GM19351 (cell line): ENCODE data around the gene HOXD11.

Experiments
- ATAC-seq: cut with Tn5 transposase; IDR thresholded peaks from one replicate; pipeline ENCODE4 v1.9.1; 2021; ENCODE audit warnings: mild to moderate bottlenecking, moderate library complexity; ENCODE audit not compliant: unreplicated experiment

Gene HOXD11

DNA sequence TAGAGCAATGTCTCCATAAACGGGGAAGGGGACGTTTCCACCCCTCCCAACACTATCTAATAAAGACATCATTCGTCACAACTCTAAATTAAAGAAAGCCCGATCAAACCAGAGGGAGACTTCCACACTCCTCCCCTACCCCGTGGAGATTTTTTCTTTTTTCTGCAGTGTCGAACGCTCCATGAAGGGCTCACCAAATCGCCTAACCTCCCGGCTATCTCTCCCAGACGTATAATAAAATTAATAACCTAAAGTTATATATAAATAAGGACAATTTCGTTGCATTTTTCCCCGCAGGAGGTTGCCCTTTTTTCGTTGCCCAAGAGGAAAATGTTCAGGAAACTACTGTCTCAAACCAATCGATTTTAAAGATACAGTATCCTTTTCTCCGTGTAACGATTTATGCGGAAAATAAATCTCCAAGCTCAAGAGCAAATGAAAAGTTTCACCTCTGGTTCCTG, 25.7 kb upstream of the HOXD11 start:
- no peak for ATAC-seq

DNA sequence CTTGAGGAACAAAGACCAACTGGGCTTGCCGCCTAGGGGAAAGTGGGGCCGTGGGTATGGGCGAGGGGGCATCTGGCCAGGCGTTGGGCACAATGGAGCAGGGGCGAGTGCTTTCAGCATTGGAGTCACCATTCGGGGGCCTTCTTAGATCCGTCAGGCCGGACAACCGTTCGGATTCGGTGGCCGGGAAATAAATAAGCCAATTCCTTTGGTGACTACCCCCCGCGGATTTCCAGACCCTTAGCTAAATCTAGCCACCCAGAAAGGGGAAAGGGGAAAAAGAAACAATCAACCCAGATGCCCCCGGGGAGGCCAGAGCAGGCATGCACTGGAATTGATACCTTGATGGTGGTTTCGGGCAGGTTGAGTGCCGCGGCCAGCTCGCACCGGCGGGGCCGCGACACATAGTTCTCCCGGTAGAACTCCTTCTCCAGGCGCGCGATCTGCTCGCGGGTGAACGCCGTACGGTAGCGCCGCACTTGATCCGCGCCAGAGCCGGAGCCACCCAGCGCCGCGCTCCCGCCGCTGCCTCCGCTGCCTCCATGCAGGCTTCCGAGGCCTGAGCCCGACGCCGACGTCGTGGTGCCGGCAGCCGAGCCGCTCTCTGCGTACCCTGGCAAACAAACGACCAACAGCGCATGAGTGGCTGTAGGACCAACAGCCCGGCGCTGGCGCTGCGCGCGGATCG, 25.1 kb upstream of the HOXD11 start:
- no peak for ATAC-seq

- no peak for ATAC-seq
These were observed 24.6 kb upstream of the HOXD11 start for GRCh38 chr2:176082525-176082823.

- ATAC-seq = no peak
These were observed 24.0 kb upstream of the HOXD11 start for GRCh38 chr2:176082824-176083751.

GRCh38 chr2:176083796-176084261, 23.3 kb upstream of the HOXD11 start, which contains the start of gene EVX2:
TSS of gene EVX2 (minus strand) at chr2:176083962. CDS start at chr2:176083776, 186 bp downstream.
- ATAC-seq = no peak

DNA sequence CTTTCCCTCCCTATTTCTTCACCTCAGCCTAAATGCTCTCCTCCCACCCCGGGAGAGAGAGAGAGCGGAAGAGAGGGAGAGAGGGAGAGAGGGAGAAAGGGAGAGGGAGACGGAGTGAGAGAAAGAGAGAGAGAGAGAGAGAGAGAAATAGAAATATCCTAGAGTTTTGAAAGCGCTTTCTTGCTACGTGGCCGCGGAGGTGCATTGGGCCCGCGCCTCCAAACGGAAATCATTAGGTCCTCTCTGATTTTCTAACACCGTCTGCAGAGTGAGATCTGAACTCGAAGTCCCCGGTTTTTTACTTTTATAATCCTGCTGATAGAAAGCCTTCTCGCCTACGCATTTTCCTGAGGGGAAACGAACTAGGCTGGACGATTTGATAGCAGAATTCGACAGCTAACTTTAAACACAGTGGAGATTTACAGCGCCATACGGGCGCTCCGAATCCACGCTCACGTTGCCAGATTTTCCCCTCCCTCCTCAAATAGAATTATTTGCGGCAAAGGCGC, 22.4 kb upstream of the HOXD11 start:
- no peak for ATAC-seq

DNA sequence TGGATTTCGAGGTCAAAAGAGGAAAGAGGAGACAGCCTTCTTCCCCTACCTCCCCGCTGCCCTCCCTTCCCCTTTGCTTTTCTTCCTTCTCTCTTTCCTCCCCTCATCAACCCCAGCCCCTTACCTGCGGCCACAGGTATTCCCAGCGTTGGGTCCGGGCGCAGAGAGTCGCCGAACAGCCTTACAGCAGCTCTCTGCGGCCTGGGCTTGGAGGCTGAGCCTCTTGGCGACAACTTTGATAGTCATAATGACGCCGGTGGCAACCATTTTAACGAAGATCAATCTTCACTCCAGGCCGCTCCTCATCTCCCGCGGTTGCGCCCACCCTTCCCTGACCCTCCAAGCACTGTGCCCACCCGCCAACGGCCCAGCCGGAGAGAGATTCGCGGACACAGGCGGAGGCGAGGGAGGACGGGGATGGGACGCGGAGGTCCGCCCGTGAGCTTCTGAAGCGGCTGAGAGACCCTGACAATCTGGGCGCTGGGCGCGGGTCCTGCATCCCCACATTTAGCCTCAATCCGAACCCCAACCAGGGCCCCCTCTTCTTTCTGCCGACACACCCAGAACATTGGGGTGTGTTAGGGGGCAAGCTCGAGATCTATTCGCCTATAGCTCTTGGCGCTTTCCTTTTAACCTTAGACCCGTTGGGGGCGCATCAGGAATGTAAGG, 21.8 kb upstream of the HOXD11 start:
- no peak for ATAC-seq

DNA sequence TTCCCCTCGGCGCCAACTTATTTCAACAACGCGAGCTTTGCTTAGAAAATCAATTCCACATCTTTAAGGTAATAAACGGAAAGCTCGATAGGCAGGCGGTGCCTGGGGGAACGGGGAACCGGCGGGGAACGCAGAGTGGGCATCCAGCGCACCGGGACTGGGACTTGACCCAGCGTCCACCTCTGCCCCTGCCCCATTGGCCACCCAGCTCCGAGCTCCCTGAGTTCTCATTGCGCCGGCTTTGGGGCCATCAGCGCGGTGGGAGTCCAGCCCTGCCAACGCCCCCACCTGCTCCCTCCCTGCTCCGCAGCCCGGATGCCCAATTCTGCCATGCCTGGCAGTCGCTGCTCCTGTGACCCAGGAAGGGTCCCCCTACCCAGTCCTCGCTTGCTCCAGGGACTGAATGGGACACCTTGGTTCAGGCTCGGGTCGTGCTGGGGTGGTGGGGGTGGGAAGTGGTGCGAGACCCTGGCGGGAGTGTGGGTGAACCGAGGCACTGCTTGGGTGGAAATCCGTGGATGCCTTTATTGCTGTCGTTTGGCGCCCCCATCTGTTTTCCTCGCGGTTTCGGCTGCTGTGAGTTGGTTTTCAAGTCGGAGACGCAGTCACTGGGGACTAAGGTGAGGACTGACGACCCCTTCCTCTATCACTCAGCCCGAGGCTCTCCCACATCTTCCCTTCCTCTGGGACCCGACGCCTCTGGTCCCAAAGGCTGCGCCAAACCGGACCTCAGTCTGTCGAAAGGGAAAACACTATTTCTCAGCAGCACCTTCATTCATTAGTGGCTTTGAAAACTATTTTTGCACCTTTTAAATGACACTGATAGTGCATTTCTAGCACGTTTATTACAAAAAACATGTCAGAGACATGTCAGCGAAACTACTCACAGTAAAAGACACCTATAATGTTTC, 21.0 kb upstream of the HOXD11 start:
- no peak for ATAC-seq

GRCh38 chr2:176087330-176088047, 19.6 kb upstream of the HOXD11 start:
- ATAC-seq = no peak

- ATAC-seq = peak; percentile 67
These were observed 18.8 kb upstream of the HOXD11 start for GRCh38 chr2:176088048-176088936.

GRCh38 chr2:176088937-176089842, 17.9 kb upstream of the HOXD11 start:
- no peak for ATAC-seq

DNA sequence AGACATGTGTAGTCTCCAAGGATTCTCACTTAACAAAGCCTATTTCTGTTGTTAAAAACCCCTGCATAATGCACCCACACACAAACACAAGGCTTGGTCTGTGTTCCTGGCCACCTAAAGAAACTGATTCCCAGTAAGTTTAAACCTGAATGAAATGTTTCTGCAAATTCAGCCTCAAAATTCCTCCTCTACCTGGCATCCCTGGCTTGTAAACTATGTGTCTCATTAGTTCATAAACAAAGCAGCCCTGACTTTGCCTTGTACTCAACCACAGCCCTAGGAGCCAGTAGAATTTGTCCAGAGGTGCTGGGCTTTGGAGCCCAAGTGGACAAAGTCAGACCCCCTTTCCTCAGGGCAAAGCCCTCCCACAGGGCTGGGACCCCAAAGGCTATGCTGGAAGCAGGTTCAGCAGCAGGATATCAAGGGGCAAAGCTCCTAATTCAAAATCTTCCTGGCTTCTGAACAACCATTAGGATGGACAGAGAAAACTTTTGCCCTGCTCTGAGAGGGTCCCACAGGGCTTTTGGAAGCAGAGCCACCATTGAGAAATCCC, 17.2 kb upstream of the HOXD11 start:
- no peak for ATAC-seq

- no peak for ATAC-seq
These were observed 16.2 kb upstream of the HOXD11 start for GRCh38 chr2:176090862-176091261.

DNA sequence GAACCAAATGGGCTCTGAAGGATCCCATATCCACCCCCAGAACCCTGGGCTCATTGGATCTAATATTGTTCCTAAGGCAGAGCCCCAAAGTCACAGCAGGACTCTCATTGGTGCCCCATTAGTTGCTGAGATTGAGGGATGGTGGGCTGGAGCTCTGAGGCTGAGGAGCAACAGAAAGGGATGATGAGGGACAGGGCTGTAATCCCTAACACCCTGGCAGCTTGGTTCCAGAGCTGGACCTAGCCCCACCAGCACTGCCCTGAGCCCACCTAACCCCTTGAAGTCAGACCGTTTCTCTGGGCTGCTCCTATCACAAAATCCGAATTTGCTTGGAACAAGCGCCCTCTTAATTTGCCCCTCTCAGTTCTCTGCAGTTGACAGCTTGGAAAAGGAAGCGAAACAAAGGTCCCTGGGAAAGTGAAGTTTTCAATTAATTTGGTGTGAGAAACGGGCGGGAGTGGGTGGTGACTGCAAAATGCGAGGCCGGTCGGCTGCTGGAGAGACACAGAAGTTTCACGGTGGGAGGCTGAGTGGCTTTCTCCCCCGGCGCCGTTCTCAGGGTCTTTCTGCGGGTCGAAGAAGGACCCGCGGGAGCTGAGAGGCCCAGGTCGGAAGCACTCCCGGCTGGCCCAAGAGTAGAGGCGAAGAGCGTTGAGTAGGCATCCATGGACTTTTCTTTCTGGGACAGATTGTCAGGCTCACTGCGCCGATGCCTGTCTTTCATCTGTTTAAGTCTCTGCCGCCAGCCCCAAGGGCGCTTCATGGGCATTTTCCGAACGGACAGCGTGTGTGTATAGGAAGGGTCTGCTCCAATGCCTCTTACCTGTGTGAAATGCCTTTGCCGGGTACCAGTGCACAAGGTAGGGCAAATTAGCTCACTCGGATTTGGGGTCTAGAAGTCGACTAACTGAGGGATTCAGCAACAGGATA, 15.5 kb upstream of the HOXD11 start:
- ATAC-seq = no peak

DNA sequence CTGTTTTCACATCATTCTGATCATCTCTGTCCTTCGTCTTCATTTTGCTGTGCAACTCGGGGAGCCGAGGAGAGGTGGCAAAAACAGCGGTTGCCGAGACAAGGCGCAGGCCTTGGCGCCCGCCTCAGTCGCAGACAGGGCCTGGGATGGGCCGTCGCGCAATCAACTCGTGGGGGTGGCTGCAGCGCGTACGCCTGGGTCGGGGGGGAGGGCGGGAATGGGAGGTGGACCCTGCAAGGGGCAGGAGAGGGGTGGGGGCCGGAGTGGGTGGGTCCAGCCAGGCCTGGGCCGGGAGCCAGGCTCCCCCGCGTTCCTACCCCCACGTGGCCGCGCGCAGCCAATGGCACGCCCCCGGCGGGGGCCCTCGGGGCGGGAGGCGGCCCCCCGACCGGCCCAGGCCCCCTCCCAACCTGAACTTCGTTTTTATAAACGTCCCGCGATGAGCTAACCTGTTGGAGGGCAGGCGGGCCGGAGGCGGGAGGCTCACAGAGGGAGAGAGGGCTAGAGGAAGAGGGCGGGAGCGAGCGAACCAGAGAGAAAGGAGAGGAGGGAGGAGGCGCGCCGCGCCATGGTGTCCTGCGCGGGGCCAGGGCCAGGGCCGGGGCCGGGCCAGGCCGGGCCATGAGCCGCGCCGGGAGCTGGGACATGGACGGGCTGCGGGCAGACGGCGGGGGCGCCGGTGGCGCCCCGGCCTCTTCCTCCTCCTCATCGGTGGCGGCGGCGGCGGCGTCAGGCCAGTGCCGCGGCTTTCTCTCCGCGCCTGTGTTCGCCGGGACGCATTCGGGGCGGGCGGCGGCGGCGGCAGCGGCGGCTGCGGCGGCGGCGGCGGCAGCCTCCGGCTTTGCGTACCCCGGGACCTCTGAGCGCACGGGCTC, 14.6 kb upstream of the HOXD11 start, which contains the start of gene HOXD13:
TSS of gene HOXD13 (plus strand) at position 452 of the 875 bp plus-strand sequence. CDS start at position 622, 170 bp downstream.
- no peak for ATAC-seq
